Ramos (cell line): ENCODE data around the gene RTKN2.

ENCODE experiments used
- in situ Hi-C: fragments of 300-500 bp; cut with MboI; formaldehyde crosslinking; loops from one replicate; pipeline ENCODE4 v1.14.3; 2022; ENCODE audit warnings: low sequenced_read_pairs; ENCODE audit not compliant: unreplicated experiment

RTKN2 gene

DNA sequence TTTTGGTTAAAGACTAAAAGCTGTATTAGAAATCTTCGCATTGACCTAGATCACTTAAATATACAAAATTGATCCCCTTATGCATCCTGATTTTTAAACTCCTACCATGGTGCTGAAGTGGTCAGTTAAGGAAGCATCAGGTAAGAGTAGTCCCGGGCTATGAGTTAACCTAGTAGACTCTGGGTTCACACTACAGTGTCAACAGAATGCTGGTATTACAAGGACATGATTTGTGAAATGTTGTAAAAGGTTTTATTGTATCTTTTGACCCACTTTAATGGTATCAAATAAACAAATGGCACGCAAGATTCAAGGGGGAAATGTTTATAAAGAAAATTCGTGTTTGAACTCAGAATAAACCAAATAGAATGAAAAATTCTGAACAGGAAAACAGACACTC lies 36.8 kb downstream of the RTKN2 start:
- in situ Hi-C loops, result loop anchor here (10.0 to 25.0 kb wide), 2 partner anchors 337 to 470 kb away; no protein-coding TSS in a partner anchor

DNA sequence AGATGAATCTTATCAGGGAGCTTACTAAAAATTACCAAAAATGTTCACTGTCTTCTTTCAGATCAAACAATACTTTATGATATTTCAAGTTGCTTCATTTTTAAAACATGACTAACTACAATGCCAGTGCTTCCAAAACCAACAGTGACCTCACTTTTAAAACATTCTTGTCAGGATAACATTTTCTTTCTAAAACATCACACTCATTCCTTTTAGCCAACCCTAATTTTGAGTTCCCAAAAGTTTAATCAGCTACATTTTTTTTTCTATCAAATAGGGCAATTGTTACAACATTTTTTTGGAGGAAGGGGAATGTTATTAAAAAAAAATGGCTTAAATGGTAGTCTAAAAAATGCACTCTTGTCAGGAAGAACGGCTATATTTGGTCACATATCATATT lies 37.3 kb downstream of the RTKN2 start:
- in situ Hi-C loops, result loop anchor here (10.0 to 25.0 kb wide), 2 partner anchors 337 to 469 kb away; no protein-coding TSS in a partner anchor

DNA sequence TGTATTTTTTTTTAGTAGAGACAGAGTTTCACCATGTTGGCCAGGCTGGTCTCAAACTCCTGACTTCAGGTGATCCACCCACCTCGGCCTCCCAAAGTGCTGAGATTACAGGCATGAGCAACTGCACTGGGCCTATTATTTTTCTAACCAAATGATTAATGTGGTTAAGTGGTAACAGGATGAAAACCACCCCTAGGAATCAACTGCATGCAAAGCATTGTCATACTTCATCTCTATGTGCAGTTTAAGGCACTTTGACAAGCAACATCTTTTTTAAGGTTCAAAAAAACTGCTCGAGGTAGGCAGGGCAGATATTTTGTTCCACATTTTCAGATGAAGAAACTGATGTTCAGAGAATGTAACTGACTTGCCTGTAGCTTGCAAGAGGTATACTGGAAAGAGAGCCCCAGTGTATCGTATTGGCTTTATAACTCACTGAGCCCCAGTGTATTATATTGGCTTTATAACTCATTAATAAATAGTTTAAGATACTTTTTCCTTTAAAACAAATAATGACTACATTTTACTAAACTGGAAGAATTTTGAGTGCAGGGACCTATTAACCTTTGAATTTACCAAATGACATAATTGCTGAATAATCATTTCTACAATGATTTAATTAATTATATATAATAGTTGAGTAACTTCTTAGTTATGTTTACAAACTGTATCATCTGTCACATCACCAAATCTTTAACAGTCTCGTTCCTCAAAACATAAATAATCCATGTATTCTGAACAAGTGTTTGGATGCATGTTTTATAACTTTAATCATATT lies 38.1 kb downstream of the RTKN2 start:
- in situ Hi-C loops, result loop anchor here (10.0 to 25.0 kb wide), 2 partner anchors 336 to 468 kb away; no protein-coding TSS in a partner anchor

DNA sequence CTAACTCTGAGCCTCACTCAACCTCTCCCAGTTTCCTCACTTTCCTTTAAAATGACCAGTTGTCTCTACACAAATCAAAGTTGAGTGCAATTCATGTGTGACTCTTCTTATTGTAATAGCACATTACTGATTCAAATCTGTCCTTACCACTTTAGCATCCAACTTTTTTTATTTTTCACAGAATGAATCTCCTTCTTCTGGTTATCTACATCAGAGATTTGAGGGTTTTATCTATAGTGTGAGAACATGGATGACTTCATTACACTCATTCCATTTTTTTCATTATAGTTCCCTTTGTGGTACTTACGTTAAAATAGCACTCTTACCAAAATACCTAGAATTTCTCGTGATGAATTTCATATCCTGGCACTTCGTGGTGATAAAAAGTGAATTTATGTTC lies 43.3 kb downstream of the RTKN2 start:
- in situ Hi-C loops, result loop anchor here (25.0 kb wide), 1 partner anchor 463 kb away; no protein-coding TSS in a partner anchor

GRCh38 chr10:62224606-62225005 lies 44.0 kb downstream of the RTKN2 start:
- in situ Hi-C loops, result loop anchor here (25.0 kb wide), 1 partner anchor 462 kb away; no protein-coding TSS in a partner anchor

DNA sequence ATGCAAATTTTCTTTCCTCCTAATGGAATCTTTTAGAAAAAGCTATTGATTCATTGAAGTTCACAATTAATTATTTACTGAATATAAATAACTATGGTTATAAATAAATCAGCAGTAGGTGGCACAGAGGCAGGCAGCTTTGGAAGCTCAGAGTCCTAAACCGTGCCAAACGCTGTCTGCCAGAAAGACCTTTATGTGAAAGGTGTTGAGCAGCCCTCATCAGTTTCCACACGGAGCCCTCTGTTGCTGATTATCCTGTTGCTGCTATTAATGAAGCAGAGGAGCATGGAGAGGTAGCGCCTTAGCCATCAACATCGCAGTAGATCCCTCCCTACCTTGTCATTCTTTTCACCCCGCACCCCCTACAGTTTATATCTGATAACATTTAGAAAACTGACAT lies 51.0 kb downstream of the RTKN2 start:
- in situ Hi-C loops, result no loop called here

GRCh38 chr10:62214364-62214874 lies 54.2 kb downstream of the RTKN2 start:
- in situ Hi-C loops, result no loop called here

GRCh38 chr10:62205750-62206399 lies 62.8 kb downstream of the RTKN2 start:
- in situ Hi-C loops, result no loop called here

DNA sequence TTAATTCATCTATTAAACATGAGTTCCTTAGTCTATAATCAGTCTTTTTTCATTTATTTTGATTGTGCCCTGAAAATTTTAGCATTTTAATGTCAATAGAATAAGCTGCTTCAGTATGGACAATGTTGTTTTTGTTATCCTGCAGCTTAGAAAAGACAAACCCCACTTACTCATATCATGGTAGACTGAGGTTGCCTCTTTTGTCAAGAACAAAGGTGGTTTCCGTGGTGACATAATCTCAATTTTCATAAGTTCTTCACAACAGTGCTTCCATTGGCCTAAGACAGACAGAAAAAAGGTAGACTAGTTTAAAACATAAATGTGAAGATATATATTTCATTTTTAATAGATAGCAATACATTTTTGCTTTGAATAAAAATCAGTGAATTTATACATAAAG lies 69.1 kb downstream of the RTKN2 start:
- in situ Hi-C loops, result no loop called here

DNA sequence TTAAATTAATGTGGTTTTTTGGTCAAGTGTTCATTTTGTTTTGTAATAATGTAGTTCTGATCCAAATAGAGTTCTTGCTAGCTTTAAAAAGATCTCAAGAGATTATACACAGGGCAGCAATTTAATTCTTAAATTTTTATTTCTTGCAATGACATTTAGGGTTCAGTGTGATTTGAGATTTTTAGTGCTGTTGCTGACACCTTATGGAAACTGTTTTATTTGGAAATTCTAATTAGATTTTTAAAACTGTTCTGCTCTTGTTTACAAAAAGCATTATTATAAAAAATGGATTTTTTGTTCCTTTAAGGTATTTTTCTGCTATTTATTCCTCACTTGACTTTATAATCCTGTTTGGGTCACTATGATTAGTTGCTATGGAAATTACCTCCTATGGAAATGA lies 72.1 kb downstream of the RTKN2 start:
- in situ Hi-C loops, result no loop called here

DNA sequence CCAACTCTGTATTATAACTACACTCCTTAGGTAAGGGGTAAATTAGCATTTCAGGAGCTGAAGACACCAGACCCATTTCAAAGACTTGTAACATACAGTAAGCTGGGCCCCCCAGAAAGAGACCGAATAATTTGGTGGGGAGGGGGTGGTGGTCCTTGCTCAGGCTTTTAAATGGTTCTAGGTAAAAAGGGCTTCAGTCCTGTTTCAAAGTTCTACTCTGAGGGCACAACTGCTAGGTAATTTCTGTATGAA lies 73.0 kb downstream of the RTKN2 start:
- in situ Hi-C loops, result no loop called here

DNA sequence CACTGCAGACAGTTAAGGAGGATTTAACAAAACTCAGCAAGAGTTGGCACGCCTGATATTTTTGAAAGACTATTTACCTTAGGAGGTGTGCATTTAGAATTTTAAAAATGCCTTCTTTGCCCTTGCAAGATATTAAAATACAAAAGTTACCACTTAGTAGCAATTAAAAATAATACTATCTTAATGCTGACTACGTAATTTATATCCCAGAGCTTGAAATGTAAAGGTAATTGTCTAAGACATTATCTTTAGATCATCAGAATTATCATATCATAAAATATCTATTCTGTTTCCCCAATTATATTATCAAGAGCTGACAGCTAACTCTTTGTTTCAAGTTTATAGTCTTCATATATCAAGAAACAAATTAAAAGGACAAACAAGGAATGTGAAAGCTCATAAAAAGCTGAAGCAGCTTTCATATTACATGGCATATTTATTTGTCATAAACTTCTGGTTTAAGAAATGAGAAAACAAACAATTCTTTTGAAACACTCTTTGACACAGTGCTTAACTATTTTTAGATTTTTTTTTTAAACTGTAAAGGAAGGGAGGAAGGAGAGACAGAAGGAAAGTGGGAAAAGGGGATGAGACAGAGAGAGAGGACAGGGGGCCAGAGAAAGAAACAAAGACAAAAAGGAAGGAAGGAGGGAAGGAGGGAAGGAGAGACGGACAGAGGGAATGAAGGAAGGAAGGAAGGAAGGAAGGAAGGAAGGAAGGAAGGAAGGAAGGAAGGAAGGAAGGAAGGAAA lies 73.5 kb downstream of the RTKN2 start:
- in situ Hi-C loops, result no loop called here

- in situ Hi-C loops, result no loop called here
Observed at GRCh38 chr10:62193479-62193878, 75.2 kb downstream of the RTKN2 start.

DNA sequence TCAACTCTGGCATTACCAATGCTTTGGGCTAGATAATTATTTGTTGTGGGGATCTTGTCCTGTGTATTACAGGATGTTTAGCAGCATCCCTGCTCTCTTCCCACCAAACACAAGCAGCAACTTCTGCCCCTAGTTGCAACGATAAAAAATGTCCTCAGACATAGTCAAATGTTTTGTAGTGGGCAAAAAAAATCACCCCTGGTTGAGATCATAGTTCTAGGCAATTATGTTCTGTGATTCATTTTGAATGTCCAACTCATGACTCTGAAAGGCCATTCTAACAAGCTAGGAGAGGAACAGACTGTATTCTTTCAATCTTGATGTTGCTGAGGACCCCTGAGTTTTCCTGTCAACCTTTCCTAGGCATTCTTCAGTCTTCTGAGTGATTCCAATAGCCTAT lies 79.5 kb downstream of the RTKN2 start:
- in situ Hi-C loops, result no loop called here

DNA sequence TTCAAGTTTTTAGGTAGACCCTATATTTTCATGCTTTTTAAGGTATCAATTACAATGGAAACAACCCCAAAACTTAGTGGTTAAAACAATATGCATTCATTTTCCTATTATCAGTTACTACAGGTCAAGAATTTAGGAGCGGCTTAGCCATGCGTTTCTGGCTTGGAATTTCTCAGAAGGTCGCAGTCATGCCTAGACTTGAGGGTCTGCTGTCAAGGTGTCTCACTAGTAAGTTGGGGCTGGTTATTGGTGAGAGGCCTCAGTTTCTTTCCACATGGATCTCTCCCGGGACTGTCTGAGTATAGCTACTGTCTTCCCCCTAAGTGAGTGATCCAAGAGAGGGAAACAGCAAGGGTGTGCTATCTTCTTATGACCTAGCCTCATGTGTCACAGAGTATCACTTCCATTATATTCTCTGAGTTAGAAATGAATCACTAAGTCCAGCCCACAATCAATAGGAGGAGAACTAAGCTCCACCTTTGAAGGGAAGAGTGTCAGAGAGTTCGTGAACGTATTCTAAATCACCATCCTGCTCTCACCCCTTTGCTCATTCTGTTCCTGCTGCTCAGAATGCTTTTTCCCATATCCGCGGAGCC lies 80.5 kb downstream of the RTKN2 start:
- in situ Hi-C loops, result no loop called here

- in situ Hi-C loops, result no loop called here
Observed at GRCh38 chr10:62186999-62187675, 81.5 kb downstream of the RTKN2 start.

- in situ Hi-C loops, result no loop called here
Observed at GRCh38 chr10:62185919-62186692, 82.5 kb downstream of the RTKN2 start.

- in situ Hi-C loops, result no loop called here
Observed at GRCh38 chr10:62183857-62184795, 84.5 kb downstream of the RTKN2 start.
